Measurements from ENCODE around the gene RAP1GAP.

GRCh38 chr1:21671915-21672314 is 2.8 kb upstream of the RAP1GAP start:
- TF ChIP-seq CTCF (IDR thresholded peaks at IDR 0.05): no peak
- TF ChIP-seq POLR2A (IDR thresholded peaks at IDR 0.05; ENCODE audit: low read length): no peak

Data from A549 (cell line).